MV-4-11 (cell line): Measurements from ENCODE around the gene MYO5B.

Experiments
- DNase-seq: peaks from one replicate; lab custom pipeline; 2025; lab: John Stamatoyannopoulos, UW

The MYO5B gene

GRCh38 chr18:49967636-49968313 lies 227.2 kb downstream of the MYO5B start:
- DNase-seq = no peak

GRCh38 chr18:49967171-49967570 lies 227.8 kb downstream of the MYO5B start:
- no peak for DNase-seq

GRCh38 chr18:49966090-49966489 lies 228.9 kb downstream of the MYO5B start:
- no peak for DNase-seq

- no peak for DNase-seq
These were observed 231.7 kb downstream of the MYO5B start for GRCh38 chr18:49963217-49963616.

GRCh38 chr18:49961271-49961670 lies 233.7 kb downstream of the MYO5B start:
- DNase-seq = no peak

GRCh38 chr18:49960376-49960775 lies 234.6 kb downstream of the MYO5B start:
- no peak for DNase-seq

- DNase-seq = no peak
These were observed 235.8 kb downstream of the MYO5B start for GRCh38 chr18:49959176-49959575.

GRCh38 chr18:49955263-49955662 lies 239.7 kb downstream of the MYO5B start:
- DNase-seq = no peak

- no peak for DNase-seq
These were observed 241.6 kb downstream of the MYO5B start for GRCh38 chr18:49953391-49953790.

- DNase-seq = no peak
These were observed 245.0 kb downstream of the MYO5B start for GRCh38 chr18:49949951-49950395.

GRCh38 chr18:49948975-49949374 lies 246.0 kb downstream of the MYO5B start:
- no peak for DNase-seq

- DNase-seq = no peak
These were observed 250.3 kb downstream of the MYO5B start for GRCh38 chr18:49944663-49945062.

- no peak for DNase-seq
These were observed 258.1 kb downstream of the MYO5B start for GRCh38 chr18:49936821-49937220.

- no peak for DNase-seq
These were observed 259.7 kb downstream of the MYO5B start for GRCh38 chr18:49935215-49935614.

GRCh38 chr18:49934457-49934856 lies 260.5 kb downstream of the MYO5B start:
- DNase-seq = no peak

GRCh38 chr18:49933530-49934128 lies 261.3 kb downstream of the MYO5B start:
- no peak for DNase-seq

- no peak for DNase-seq
These were observed 263.2 kb downstream of the MYO5B start for GRCh38 chr18:49931760-49932159.

- no peak for DNase-seq
These were observed 263.8 kb downstream of the MYO5B start for GRCh38 chr18:49931179-49931578.

- no peak for DNase-seq
These were observed 268.7 kb downstream of the MYO5B start for GRCh38 chr18:49926106-49926745.

GRCh38 chr18:49924293-49924983 lies 270.5 kb downstream of the MYO5B start:
- no peak for DNase-seq

- no peak for DNase-seq
These were observed 272.7 kb downstream of the MYO5B start for GRCh38 chr18:49922228-49922627.

GRCh38 chr18:49921318-49921985 lies 273.5 kb downstream of the MYO5B start:
- DNase-seq = no peak
